Mesothelial cell of epicardium (in vitro differentiated cells): ENCODE data around the gene ARL8B. TPM values are rescaled to one million over a fixed set of nuclear protein-coding genes. Genes with fewer than 3 reads are reported as not detected.

Experiments used
- DNase-seq, 2 experiments: peaks; one replicate each; pipeline ENCODE4 v3.0.0; 2021; ENCODE audit warnings: low spot score in 2 of 2; ENCODE audit not compliant: unreplicated experiment in 2 of 2
- H3K27ac Mint-ChIP-seq: 2 replicates; pipeline ENCODE4 v1.8.0; 2021; ENCODE audit warnings: mixed read lengths
- H3K27me3 Mint-ChIP-seq: 2 replicates; pipeline ENCODE4 v1.8.0; 2021; ENCODE audit warnings: low read depth, mixed read lengths
- H3K36me3 Mint-ChIP-seq: 2 replicates; pipeline ENCODE4 v1.8.0; 2021; ENCODE audit warnings: mixed read lengths
- H3K4me1 Mint-ChIP-seq: 2 replicates; pipeline ENCODE4 v1.8.0; 2021; ENCODE audit warnings: mixed read lengths
- H3K4me3 Mint-ChIP-seq: 2 replicates; pipeline ENCODE4 v1.8.0; 2021; ENCODE audit warnings: mild to moderate bottlenecking, moderate library complexity, mixed read lengths
- H3K9me3 Mint-ChIP-seq: 2 replicates; pipeline ENCODE4 v1.8.0; 2021; ENCODE audit warnings: mixed read lengths
- CTCF ChIP-seq: fragments of 200-600 bp; sonication (generic); IDR thresholded peaks from one replicate; pipeline ENCODE4 v1.5.0; 2021; ENCODE audit warnings: antibody characterized with exemption; ENCODE audit not compliant: unreplicated experiment
- total RNA-seq: library from RNA; stranded (reverse); gene quantifications from 3 replicates; pipeline ENCODE4 v1.2.1, GENCODE V29; 2021

ARL8B gene
- total RNA-seq, 1 donor from 2014 or later = 36.9 TPM

- Mint-ChIP-seq H3K27ac (no peak overlapping the region), H3K9me3 (no peaks in the 10 kb centered on the region), H3K4me3 (no peak overlapping the region), H3K4me1 (peaks cover 22% of the 10 kb centered on the region), H3K36me3 (no peaks in the 10 kb centered on the region), H3K27me3 (no peaks in the 10 kb centered on the region)
- no peak for TF ChIP-seq CTCF
- no peak for DNase-seq
Observed at GRCh38 chr3:5162102-5162501, 40.0 kb downstream of the ARL8B start.

- H3K4me3 Mint-ChIP-seq = no peak overlapping the region
- peaks cover 19% of the 10 kb centered on the region for H3K4me1 Mint-ChIP-seq
- no peak overlapping the region for H3K27ac Mint-ChIP-seq
- H3K9me3 Mint-ChIP-seq = no peaks in the 10 kb centered on the region
- no peaks in the 10 kb centered on the region for H3K27me3 Mint-ChIP-seq
- no peak for DNase-seq
- peaks cover 2% of the 10 kb centered on the region for H3K36me3 Mint-ChIP-seq
- TF ChIP-seq CTCF = no peak
Observed at GRCh38 chr3:5165698-5166097, 43.6 kb downstream of the ARL8B start.

DNA sequence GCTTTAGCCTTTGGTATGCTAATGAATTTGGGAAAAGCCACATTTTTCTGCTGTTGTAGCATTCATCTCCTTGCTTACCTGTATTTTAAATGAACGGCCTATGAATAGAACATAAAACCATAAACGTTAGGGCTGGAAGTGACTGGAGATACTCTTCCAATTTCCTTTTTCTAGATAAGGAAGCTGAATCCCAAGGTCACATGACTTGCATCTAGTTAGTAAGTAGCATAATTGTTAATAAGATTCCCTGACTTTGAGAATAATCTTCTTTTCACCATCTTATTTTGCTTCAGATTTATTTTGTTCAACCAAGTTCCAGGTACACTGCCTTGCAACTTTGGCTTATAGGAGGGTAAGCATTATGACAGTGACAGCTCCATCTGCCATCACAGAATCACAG, 44.8 kb downstream of the ARL8B start:
- Mint-ChIP-seq H3K27ac (no peak overlapping the region), H3K4me3 (no peak overlapping the region), H3K27me3 (no peaks in the 10 kb centered on the region), H3K4me1 (peaks cover 9% of the 10 kb centered on the region), H3K9me3 (no peaks in the 10 kb centered on the region), H3K36me3 (peaks cover 4% of the 10 kb centered on the region)
- no peak for DNase-seq
- TF ChIP-seq CTCF = no peak

- Mint-ChIP-seq H3K27me3 (no peaks in the 10 kb centered on the region), H3K4me1 (peaks cover 4% of the 10 kb centered on the region), H3K27ac (no peak overlapping the region), H3K36me3 (peaks cover 8% of the 10 kb centered on the region), H3K9me3 (no peaks in the 10 kb centered on the region), H3K4me3 (no peak overlapping the region)
- DNase-seq = no peak
- no peak for TF ChIP-seq CTCF
Observed at GRCh38 chr3:5168110-5168509, 46.0 kb downstream of the ARL8B start.

GRCh38 chr3:5169807-5170206, 47.7 kb downstream of the ARL8B start:
- Mint-ChIP-seq H3K27me3 (no peaks in the 10 kb centered on the region), H3K27ac (no peak overlapping the region), H3K4me3 (no peak overlapping the region), H3K4me1 (peaks cover 4% of the 10 kb centered on the region), H3K36me3 (peaks cover 13% of the 10 kb centered on the region), H3K9me3 (no peaks in the 10 kb centered on the region)
- DNase-seq = no peak
- TF ChIP-seq CTCF = no peak

DNA sequence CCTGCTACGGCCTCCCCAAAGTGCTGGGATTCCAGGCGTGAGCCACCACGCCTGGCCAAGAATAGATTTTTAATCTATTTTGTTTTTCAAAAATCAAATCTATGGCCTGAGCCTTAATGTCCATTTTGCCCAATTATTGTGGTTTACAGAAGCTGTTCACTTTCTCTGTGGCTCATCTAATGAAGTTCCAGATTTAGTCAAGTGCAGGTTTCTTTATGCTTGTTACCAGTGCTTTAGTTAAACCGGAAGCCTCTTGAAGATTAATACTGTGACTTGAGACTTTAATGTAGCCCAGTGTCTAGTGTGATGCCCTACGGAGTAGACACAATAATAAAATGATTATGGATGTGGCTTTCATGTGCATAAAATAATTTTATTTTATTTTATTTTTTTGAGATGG, 48.9 kb downstream of the ARL8B start:
- Mint-ChIP-seq H3K27me3 (no peaks in the 10 kb centered on the region), H3K4me3 (no peak overlapping the region), H3K27ac (no peak overlapping the region), H3K4me1 (peaks cover 4% of the 10 kb centered on the region), H3K9me3 (no peaks in the 10 kb centered on the region), H3K36me3 (peaks cover 20% of the 10 kb centered on the region)
- no peak for DNase-seq
- no peak for TF ChIP-seq CTCF
